HEK293 (cell line): ENCODE data around the gene IPCEF1.
"Not testable (repeated sequence)": the region's sequence is repeated elsewhere in the genome, so short reads cannot be mapped to it uniquely, and the experiment has no call there.

ENCODE experiments used
- CTCF ChIA-PET: fragments of 350-600 bp; formaldehyde crosslinking; extraction: SDS; loops from one replicate; lab custom pipeline; 2021; ENCODE audit warnings: antibody characterized with exemption; lab: Yijun Ruan, JAX
- POLR2A ChIA-PET: fragments of 300-600 bp; formaldehyde crosslinking; extraction: SDS; loops from one replicate; lab custom pipeline; 2020; ENCODE audit warnings: antibody characterized with exemption, inconsistent platforms; lab: Yijun Ruan, JAX
- H3K27ac ChIP-seq: fragments of 200-500 bp; sonication (Bioruptor generic); 2 replicates; pipeline ENCODE4 v1.5.1; 2014; ENCODE audit warnings: low read depth, low read length, control low read depth, inconsistent platforms; ENCODE audit errors: extremely low read depth
- H3K36me3 ChIP-seq, 2 experiments: fragments of 200-500 bp in 1 of 2; sonication (Bioruptor generic) in 1 of 2; 1 replicate in 1 of 2; 2 replicates in 1 of 2; pipeline ENCODE4 v1.5.1; 2014 to 2017; ENCODE audit warnings: inconsistent platforms in 2 of 2, low read length in 2 of 2; ENCODE audit not compliant: control insufficient read depth in 2 of 2, insufficient read depth in 1 of 2
- H3K4me1 ChIP-seq: fragments of 200-500 bp; sonication (Bioruptor generic); 2 replicates; pipeline ENCODE4 v1.5.1; 2014; ENCODE audit warnings: mild to moderate bottlenecking, low read length, inconsistent platforms; ENCODE audit not compliant: control insufficient read depth, insufficient read depth
- H3K4me3 ChIP-seq: 2 replicates; pipeline ENCODE4 v1.5.1; 2011; ENCODE audit warnings: low read depth, mild to moderate bottlenecking, control low read depth, low read length, moderate library complexity
- H3K9me3 ChIP-seq: fragments of 200-500 bp; sonication (Bioruptor generic); 2 replicates; pipeline ENCODE4 v1.5.1; 2014; ENCODE audit warnings: low read depth, low read length, inconsistent platforms; ENCODE audit not compliant: control insufficient read depth, insufficient read depth
- GLI4 ChIP-seq: fragments of 450-650 bp; formaldehyde crosslinking; IDR thresholded peaks from 2 replicates; pipeline ENCODE4 v1.5.1; 2016; ENCODE audit warnings: missing biosample characterization, missing genetic modification characterization
- HOXC10 ChIP-seq: sonication (generic); formaldehyde crosslinking; IDR thresholded peaks from 2 replicates; pipeline ENCODE4 v1.8.1; 2023; ENCODE audit warnings: mild to moderate bottlenecking, missing genetic modification reagents
- PRDM2 ChIP-seq: fragments of 450-650 bp; formaldehyde crosslinking; IDR thresholded peaks from 2 replicates; pipeline ENCODE4 v1.5.1; 2016; ENCODE audit warnings: missing biosample characterization, missing genetic modification characterization, borderline replicate concordance
- SP2 ChIP-seq: fragments of 450-650 bp; formaldehyde crosslinking; IDR thresholded peaks from 2 replicates; pipeline ENCODE4 v1.5.1; 2016; ENCODE audit warnings: missing biosample characterization, missing genetic modification characterization
- ZBTB44 ChIP-seq: fragments of 450-650 bp; IDR thresholded peaks from 2 replicates; pipeline ENCODE4 v1.5.1; 2018; ENCODE audit warnings: missing biosample characterization, mild to moderate bottlenecking, missing genetic modification characterization
- ZIC2 ChIP-seq: fragments of 450-650 bp; formaldehyde crosslinking; IDR thresholded peaks from 2 replicates; pipeline ENCODE4 v1.5.1; 2016; ENCODE audit warnings: missing biosample characterization, missing genetic modification characterization
- ZNF266 ChIP-seq: fragments of 450-650 bp; formaldehyde crosslinking; IDR thresholded peaks from 2 replicates; pipeline ENCODE4 v1.5.1; 2016; ENCODE audit warnings: missing biosample characterization, missing genetic modification characterization, low read depth
- ZNF354C ChIP-seq: fragments of 450-650 bp; formaldehyde crosslinking; IDR thresholded peaks from 2 replicates; pipeline ENCODE4 v1.5.1; 2016; ENCODE audit warnings: missing biosample characterization, missing genetic modification characterization, low read depth, borderline replicate concordance
- ZNF366 ChIP-seq: fragments of 450-650 bp; formaldehyde crosslinking; conservative IDR thresholded peaks from 2 replicates; pipeline ENCODE4 v1.5.1; 2016; ENCODE audit warnings: missing biosample characterization, missing genetic modification characterization
- ZNF48 ChIP-seq: fragments of 450-650 bp; formaldehyde crosslinking; IDR thresholded peaks from 2 replicates; pipeline ENCODE4 v1.5.1; 2016; ENCODE audit warnings: missing biosample characterization, missing genetic modification characterization
- ZNF558 ChIP-seq: fragments of 450-650 bp; formaldehyde crosslinking; IDR thresholded peaks from 2 replicates; pipeline ENCODE4 v1.5.1; 2016; ENCODE audit warnings: missing biosample characterization, missing genetic modification characterization

Gene IPCEF1

GRCh38 chr6:154329350-154330170, 27.0 kb downstream of the IPCEF1 start (continued):
- no peak for TF ChIP-seq PRDM2 (tag by site-specific recombination)
- TF ChIP-seq, all 188 proteins: peak for 0

GRCh38 chr6:154327313-154327712, 29.3 kb downstream of the IPCEF1 start:
- POLR2A ChIA-PET, H3K9me3 ChIP-seq, H3K4me3 ChIP-seq, H3K4me1 ChIP-seq, H3K36me3 ChIP-seq, H3K27ac ChIP-seq: not testable (repeated sequence)
- CTCF ChIA-PET: interaction anchor here (0.8 kb wide), 1 partner anchor 177 kb away, joined by 3 read pairs; no protein-coding TSS in a partner anchor

GRCh38 chr6:154325142-154325541, 31.5 kb downstream of the IPCEF1 start:
- no peak for TF ChIP-seq HOXC10 (CRISPR knock-in tag)
- no peak for TF ChIP-seq SP2 (tag by site-specific recombination)
- TF ChIP-seq ZNF366 (tag by site-specific recombination): no peak
- TF ChIP-seq ZNF266: no peak
- TF ChIP-seq ZIC2 (tag by site-specific recombination): no peak
- no peak for TF ChIP-seq GLI4 (tag by site-specific recombination)
- no peak for TF ChIP-seq ZBTB44 (tag by site-specific recombination)
- CTCF ChIA-PET: no interaction called here
- Histone ChIP-seq H3K27ac (no peak overlapping the region), H3K4me1 (no peaks in the 10 kb centered on the region), H3K4me3 (no peak overlapping the region), H3K36me3 (no peaks in the 10 kb centered on the region), H3K9me3 (no peaks in the 10 kb centered on the region)
- POLR2A ChIA-PET: no interaction called here

DNA sequence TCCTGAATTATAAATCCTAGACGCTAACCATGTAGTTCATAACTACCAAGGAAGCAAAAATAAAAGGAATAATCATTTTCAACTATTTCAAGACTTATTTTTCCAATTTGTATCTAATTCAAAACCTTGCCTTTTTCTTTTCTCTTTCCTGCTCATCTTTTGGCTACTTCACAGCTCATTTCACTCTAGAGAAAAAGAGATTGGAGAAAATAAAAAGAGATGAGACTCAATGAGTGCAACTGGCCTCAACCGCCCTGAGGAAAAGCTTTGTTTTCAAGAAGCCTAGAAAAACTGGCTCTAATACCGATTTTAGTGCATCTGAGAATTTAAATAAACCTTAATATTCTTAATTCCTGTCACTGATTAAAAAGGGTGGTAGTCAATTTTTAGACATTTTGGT, 36.4 kb downstream of the IPCEF1 start:
- Histone ChIP-seq H3K36me3 (no peaks in the 10 kb centered on the region), H3K4me3 (no peak overlapping the region), H3K27ac (no peak overlapping the region), H3K9me3 (no peaks in the 10 kb centered on the region), H3K4me1 (no peaks in the 10 kb centered on the region; the same call in 1 of the 2 replicates)
- CTCF ChIA-PET: no interaction called here
- no peak for TF ChIP-seq ZNF354C (tag by site-specific recombination)
- no peak for TF ChIP-seq ZNF48 (tag by site-specific recombination)
- no peak for TF ChIP-seq ZNF558
- POLR2A ChIA-PET: no interaction called here
